Measurements from ENCODE around the gene THAP5.

DNA sequence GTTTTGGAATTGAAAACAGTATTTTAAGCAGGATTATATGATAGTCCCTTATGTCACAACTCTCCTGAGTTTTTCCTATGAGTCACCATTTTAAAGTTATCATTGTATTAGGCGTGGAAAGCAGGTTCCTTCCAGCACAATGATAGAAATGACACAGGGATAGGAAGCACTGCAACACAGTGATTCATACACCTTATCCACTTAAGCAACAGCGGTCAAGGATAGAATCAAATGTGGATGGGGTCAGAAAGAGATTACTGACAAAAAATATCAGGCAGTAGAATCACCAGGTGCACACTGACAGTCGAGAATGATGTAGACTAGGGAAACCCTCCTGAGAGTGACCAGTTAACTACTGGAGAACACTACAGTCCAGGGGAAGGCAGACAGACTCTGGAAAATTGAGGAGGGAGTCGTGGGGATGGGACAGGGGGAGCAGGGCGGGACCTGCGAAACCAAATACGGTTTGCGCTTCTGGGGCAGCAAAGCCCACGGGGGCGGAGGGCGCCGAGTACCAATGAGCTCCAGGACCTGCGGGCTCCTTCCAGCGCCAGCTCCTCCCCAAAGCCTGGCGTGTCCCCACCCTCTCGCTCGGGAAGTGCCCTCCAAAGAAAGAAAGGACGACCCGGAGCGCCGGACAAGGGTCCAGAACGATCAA is 44.0 kb downstream of the THAP5 start:
- TF ChIP-seq, protein P1, sequence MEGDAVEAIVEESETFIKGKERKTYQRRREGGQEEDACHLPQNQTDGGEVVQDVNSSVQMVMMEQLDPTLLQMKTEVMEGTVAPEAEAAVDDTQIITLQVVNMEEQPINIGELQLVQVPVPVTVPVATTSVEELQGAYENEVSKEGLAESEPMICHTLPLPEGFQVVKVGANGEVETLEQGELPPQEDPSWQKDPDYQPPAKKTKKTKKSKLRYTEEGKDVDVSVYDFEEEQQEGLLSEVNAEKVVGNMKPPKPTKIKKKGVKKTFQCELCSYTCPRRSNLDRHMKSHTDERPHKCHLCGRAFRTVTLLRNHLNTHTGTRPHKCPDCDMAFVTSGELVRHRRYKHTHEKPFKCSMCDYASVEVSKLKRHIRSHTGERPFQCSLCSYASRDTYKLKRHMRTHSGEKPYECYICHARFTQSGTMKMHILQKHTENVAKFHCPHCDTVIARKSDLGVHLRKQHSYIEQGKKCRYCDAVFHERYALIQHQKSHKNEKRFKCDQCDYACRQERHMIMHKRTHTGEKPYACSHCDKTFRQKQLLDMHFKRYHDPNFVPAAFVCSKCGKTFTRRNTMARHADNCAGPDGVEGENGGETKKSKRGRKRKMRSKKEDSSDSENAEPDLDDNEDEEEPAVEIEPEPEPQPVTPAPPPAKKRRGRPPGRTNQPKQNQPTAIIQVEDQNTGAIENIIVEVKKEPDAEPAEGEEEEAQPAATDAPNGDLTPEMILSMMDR (conservative IDR thresholded peaks at IDR 0.05; ENCODE audit: low read length): no peak
- no peak for TF ChIP-seq EZH2phosphoT487 (IDR thresholded peaks at IDR 0.05; ENCODE audit: borderline replicate concordance)

Measured in Loucy (cell line).